GM19452 (cell line): ENCODE results near the gene PRTN3.

Source experiments
- ATAC-seq: cut with Tn5 transposase; IDR thresholded peaks from one replicate; pipeline ENCODE4 v1.9.1; 2021; ENCODE audit not compliant: unreplicated experiment

Gene PRTN3

DNA sequence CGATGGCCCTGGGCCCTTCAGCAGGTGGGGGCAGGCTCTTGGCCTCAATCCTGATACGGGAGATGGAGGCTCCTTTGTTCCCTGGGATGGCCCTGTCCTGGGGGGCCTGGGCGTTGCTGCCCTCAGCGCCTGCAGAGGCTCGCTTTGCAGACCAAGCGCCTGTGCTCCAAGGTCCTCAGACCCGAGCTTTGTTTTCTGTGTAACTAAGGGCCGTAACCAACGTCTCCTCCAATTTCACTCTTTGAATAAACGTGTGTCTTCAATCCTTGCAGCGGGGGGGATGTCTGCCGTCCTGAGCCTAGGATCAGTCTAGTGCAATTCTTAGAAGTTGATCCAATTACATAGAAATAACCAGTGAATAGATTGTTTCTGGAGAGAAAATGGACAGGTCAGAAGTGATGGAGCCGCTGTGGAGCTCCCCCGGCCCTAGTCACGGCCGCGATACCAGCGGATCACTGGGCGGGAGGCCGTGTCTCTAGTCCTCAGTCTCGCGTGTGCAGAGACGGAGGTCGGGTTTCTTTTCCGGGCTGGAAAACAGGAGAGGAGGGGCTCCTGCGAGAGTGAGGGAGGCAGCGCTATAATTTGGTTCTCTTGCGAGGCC, 38.2 kb upstream of the PRTN3 start:
- ATAC-seq = no peak

DNA sequence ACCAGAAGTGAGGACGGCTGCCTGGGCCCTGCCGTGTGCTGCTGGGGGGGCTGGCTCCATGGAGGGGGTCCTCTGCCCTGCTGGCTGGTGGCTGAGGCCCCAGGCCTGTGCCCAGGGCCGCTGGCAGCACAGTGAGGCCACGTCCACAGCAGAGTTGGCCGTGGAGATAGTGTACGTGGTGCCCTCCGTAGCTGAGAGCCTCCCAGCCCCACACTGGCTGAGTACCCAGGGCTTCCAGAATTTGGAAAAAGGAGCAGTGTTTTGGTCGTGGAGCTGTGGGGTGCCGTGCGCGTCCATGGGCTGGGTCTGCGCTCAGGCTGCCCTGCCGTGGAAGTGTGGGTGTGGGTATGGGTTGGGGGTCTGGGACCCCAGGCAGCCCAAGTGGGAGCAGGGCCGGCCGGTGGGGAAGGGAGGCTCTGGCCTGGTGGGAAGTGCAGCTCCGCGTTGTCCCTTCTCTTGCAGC, 37.7 kb upstream of the PRTN3 start:
- no peak for ATAC-seq

DNA sequence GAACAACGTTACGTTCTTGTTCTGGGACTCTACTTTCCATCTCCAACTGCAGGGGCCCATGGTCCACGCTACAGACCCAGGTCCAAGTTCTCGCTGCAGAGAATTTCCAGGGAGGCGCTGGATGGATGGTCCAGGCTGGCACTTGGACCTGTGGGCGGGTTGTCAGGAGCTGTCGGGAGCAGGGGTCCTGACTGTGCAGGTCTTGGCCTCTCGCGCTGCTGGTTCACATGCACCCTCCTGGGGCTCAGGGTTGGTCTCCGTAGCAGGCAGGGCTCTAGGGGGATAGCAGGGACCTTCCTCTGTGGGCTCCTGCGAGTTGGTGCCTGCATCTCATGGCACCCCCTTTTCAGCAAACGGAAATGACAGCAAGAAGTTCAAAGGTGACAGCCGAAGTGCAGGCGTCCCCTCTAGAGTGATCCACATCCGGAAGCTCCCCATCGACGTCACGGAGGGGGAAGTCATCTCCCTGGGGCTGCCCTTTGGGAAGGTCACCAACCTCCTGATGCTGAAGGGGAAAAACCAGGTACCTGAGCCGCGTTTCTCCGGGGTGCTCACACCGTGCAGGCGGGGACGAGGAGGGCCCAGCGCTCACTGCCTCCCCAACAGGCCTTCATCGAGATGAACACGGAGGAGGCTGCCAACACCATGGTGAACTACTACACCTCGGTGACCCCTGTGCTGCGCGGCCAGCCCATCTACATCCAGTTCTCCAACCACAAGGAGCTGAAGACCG, 36.9 kb upstream of the PRTN3 start:
- no peak for ATAC-seq

DNA sequence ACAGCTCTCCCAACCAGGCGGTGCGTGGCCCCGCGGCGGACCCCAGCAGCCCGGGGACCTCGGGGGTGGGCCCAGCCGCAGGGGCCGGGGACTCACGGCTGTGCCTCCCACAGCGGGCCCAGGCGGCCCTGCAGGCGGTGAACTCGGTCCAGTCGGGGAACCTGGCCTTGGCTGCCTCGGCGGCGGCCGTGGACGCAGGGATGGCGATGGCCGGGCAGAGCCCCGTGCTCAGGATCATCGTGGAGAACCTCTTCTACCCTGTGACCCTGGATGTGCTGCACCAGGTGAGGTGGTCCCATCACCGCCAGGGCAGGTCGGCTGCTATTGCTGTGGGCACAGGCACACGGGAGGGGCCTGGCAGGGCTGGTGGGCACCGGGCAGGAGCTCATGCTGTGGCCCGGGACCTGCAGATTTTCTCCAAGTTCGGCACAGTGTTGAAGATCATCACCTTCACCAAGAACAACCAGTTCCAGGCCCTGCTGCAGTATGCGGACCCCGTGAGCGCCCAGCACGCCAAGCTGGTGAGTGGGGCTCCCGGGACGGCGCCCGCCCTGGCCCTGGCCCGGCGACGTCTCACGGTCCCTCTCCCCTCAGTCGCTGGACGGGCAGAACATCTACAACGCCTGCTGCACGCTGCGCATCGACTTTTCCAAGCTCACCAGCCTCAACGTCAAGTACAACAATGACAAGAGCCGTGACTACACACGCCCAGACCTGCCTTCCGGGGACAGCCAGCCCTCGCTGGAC, 36.2 kb upstream of the PRTN3 start:
- no peak for ATAC-seq

DNA sequence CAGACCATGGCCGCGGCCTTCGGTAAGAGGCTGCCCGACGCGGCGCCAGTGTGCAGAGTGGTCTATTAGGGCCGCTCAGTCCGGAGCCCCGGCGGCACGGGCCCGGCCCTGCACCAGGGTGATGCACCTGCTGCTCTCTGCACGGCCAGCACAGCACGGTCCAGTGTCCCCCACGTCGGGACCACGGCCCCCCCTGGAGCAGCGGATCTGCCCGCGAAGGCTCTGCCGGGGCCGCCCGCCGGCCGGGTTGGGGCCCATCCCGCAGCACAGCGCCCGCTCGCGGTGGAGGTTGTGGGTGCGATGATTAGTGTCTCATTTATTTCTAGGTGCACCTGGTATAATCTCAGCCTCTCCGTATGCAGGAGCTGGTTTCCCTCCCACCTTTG, 35.6 kb upstream of the PRTN3 start:
- ATAC-seq = no peak

DNA sequence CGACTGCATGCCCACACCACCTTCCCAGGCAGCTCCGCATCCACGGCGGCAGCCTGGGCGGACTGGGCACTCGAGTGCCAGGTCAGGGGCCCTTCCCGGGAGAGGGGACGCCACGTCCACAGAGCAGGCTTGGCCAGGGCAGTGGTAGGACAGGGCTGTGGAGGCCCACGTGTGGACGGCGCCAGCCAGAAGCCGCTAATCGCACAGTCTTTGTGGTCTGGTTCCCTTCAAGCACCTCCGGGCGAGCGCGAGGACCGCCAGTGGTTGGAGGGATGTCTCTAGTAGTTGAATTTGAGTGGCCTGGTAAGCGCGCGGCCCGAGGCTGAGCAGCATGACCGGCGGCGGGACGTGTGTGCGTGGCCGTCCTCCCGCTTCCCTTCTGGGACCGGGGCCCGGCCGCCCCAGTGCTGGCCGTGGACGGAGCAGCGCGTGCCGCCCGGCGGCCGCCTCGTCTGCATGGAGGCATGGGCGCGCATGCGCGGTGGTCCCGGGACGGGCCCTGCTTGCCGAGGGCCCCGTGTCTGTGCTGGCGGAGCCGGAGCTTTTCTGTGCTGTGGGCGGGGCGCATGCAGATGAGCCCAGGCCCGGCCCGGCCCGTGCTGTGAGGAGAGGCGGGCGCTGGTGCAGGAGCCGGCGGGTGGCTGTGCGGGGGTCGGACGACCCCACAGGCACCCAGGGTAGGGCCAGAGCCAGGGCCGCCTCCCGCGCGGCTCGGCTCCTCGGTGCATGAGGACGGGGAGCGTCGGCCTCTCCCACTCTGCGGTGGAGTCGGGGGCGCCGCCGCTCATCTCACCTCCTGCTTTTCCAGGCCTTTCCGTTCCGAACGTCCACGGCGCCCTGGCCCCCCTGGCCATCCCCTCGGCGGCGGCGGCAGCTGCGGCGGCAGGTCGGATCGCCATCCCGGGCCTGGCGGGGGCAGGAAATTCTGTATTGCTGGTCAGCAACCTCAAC, 34.9 kb upstream of the PRTN3 start:
- ATAC-seq = no peak

DNA sequence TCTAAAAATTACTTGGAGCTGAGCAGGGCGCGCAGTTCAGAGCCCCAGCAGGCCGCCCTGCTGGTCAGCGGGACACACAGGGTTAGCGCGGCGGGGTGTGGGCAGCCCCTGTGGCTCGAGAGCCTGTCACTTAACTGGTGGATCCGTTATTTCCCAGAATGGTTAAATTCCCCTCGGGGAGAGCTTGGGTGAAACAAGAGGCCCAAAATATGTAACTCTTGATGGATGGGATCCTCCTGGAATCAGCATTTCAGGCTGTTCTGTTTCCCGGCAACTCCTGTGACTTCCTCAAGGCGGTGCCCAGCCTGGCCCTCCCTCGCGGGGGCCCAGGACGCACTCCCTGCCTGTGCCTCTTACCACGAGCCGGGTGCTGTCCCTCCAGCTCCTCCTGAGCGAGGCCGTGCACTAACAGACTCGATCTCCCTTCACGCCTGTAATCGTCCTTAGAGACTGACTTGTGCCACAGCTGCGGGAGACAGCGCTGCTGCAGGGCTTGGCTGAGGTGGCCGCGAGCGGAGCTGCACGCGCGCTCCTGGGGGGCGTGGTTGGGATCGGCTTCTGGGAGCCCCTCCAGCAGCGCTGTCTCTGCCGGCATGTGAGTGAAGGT, 33.9 kb upstream of the PRTN3 start:
- no peak for ATAC-seq

DNA sequence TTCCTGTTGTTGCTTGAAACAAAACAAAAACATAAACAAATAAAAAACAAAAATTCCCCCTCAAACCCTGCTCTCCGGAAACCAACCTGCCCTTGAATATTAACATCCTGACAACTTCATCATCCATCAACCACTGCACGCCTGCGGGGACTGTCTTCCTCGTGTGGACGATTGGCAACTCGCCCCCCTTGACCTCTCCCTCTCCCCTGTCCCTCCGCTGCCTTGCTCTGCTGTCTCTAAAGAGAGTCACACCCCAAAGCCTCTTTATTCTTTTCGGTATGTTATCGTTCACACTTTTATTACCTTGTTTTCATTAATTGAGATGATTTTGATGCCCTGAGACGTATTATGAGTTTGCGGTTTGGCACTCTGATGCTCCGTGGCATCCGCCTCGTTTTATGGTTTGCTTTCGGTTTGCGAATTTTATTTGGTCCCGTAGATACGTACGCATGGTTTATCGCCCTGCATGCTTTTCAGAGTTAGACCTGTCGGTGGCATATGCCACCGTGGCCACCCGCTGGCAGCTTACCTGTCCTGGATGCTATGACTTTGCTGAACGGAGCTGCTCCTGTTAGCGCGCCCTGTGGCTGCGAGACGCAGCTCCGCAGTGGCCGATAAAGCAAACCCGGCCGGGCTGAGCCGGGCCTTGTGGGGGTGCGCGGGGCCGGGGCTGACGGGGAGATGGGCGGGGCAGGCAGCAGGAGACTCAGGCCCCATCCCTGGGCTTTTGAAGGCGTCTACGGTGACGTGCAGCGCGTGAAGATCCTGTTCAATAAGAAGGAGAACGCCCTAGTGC, 33.0 kb upstream of the PRTN3 start:
- no peak for ATAC-seq

DNA sequence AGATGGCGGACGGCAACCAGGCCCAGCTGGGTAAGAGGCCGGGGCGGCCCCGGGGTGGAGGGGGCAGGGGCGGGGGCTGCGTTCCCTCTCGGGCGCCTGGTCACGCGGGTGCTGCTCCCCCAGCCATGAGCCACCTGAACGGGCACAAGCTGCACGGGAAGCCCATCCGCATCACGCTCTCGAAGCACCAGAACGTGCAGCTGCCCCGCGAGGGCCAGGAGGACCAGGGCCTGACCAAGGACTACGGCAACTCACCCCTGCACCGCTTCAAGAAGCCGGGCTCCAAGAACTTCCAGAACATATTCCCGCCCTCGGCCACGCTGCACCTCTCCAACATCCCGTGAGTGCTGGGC, 32.4 kb upstream of the PRTN3 start:
- no peak for ATAC-seq

DNA sequence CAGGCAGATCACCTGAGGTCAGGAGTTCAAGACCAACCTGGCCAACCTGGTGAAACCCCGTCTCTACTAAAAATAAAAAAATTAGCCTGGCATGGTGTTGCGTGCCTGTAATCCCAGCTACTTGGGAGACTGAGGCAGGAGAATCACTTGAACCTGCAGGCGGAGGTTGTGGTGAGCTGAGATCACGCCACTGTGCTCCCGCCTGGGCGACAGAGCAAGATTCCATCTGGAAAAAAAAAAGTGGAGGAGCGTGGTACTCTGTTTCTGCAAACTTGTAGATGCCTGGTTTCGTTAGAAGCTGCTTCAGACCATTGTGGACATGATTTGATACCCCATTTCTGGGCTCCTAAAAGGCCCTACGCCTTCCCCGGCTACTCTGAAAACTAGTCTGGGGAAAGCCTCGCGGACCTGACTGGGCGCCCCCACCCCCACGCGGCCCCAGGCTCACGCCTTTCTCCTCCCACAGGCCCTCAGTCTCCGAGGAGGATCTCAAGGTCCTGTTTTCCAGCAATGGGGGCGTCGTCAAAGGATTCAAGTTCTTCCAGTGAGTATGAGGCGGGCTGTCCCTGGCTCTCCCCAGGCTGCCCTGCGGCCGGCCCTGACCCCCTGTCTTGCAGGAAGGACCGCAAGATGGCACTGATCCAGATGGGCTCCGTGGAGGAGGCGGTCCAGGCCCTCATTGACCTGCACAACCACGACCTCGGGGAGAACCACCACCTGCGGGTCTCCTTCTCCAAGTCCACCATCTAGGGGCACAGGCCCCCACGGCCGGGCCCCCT, 30.5 kb upstream of the PRTN3 start:
- no peak for ATAC-seq

DNA sequence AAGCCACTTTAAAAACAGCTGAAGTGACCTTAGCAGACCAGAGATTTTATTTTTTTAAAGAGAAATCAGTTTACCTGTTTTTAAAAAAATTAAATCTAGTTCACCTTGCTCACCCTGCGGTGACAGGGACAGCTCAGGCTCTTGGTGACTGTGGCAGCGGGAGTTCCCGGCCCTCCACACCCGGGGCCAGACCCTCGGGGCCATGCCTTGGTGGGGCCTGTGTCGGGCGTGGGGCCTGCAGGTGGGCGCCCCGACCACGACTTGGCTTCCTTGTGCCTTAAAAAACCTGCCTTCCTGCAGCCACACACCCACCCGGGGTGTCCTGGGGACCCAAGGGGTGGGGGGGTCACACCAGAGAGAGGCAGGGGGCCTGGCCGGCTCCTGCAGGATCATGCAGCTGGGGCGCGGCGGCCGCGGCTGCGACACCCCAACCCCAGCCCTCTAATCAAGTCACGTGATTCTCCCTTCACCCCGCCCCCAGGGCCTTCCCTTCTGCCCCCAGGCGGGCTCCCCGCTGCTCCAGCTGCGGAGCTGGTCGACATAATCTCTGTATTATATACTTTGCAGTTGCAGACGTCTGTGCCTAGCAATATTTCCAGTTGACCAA, 29.8 kb upstream of the PRTN3 start:
- no peak for ATAC-seq

DNA sequence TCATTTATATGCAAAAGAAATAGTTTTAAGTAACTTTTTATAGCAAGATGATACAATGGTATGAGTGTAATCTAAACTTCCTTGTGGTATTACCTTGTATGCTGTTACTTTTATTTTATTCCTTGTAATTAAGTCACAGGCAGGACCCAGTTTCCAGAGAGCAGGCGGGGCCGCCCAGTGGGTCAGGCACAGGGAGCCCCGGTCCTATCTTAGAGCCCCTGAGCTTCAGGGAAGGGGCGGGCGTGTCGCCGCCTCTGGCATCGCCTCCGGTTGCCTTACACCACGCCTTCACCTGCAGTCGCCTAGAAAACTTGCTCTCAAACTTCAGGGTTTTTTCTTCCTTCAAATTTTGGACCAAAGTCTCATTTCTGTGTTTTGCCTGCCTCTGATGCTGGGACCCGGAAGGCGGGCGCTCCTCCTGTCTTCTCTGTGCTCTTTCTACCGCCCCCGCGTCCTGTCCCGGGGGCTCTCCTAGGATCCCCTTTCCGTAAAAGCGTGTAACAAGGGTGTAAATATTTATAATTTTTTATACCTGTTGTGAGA, 29.2 kb upstream of the PRTN3 start:
- ATAC-seq = no peak

DNA sequence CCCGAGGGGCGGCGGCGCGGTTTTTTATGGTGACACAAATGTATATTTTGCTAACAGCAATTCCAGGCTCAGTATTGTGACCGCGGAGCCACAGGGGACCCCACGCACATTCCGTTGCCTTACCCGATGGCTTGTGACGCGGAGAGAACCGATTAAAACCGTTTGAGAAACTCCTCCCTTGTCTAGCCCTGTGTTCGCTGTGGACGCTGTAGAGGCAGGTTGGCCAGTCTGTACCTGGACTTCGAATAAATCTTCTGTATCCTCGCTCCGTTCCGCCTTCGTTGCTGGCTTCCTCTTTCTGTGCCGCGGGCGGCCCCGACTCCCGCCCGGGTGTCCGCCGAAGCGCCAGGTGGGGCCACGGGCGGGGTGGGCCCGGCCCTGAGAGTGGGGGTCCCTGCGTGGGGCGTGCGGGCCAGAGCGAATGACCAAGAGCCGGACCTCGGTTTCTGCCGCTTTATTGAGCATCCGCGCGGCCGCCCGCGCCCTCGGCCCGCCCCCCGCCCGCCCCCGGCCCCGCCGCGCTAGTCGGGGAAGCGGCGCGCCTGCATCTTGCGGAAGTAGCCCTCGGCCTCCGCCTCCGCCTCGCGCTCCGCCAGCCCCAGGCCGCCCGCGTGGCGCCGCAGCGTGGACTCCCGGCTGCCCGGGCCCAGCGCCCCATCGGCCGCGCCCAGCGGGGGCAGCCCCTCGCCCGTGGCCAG, 28.6 kb upstream of the PRTN3 start:
- no peak for ATAC-seq

DNA sequence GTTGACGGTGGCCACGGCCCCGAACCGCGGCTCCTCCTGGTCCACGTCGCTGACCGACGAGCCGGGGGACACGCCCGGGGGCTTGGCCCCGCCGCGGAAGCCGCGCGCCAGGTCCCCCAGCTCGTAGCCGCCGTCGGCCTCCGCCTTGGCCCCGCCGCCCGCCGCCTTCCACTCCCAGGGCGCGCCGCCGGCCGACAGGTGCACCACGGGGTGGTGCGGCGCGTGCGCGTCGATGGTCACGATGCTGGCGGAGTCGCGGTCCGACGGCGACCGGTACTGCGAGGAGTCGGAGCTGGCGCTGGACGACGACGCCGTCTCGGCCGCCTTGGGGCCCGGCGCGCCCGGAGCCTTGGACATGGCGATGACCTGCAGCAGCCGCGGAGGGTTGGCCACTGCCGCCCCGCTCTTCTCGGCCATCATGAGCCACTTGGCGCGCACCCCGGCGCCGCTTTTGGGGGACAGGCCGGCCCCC, 28.0 kb upstream of the PRTN3 start:
- no peak for ATAC-seq

DNA sequence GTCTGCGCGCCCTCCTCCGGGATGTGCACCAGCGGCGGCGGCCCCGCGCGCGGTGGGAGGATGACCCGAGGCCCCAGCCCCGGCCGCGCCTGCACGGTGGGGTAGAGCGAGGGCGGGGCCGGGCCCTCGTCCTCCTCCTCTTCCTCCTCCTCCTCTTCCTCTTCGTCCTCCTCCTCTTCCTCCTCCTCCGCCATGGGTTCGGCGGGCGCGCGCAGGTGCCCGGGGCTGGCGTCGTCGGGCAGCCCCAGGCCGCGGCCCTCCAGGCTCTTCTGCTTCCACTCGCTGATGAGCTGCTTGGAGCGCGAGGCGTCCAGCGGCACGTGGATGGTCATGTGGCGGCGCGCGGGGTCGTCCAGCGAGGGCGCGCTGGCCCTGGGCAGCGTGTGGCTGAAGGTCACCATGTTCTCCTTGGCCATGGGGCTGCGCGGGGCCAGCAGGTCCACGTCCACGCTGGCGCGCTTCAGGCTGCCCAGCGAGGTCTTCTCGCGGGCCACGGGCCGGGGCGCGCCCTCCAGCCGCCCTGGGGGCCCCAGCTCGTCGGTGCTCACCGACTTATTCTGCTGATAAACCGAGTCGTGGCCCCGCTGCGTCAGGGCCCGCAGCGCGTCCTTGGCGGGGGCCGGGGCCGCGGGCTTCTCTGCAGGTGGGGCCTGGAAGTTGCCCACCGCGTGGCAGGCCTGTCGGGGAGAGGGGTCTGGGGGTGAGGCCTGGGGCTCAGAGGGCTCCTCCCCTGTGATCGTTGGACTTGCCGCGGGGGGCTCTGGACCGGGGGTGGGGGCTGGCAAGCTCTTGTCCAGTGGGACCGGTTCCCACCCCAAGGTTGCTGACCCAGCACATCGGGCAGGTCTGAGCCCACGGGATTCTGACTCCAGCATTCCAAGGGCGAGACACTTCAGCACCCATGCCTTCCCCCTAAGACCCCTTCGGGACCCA, 27.3 kb upstream of the PRTN3 start:
- ATAC-seq = no peak

DNA sequence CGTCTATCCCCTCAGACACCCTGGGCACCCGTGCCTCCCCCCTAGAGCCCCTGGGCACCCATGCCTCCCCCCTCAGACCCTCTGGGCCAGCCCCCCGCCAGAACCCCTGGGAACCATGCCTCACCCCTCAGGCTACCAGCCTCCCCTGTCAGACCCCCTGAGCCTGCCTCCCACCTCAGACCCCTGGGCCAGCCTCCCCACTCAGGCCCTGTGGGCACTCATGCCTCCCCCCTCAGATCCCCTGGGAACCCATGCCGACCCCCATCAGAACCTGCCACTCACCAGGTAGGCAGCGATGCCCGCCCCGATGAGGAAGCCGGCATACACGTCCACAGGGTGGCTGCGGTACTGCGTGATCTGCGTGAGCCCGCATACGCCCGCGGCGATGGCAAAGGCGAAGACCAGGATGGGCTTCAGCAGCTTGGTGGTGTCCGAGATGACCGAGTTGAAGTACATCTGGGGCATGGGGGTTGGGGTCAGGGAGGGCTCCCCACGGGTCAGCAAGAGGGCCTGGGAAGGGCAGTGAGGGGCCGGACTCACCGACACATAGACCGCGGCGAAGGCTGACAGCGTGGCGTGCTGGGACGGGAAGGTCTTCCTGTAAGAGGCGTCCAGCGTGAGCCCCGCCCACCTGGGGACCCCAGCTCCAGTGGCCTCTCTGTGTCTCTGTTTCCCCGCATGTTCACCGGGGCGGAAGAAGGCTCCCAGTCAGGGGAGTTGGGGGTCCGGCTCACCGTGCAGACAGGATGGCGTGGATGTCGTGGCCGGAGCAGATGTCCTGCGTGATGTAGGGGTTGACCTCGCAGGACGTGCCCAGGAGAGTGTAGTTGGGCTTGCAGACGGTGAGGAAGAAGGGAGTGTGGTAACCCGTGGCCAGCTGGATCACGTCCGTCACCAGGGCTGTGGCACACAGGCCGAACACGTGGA, 26.4 kb upstream of the PRTN3 start:
- no peak for ATAC-seq
